Parathyroid adenoma (tissue), 2 donors: ENCODE data around the gene RUSF1.
"Not testable (repeated sequence)": the region's sequence is repeated elsewhere in the genome, so short reads cannot be mapped to it uniquely, and the experiment has no call there.

Experiments used
- H2AFZ ChIP-seq: fragments of 300-600 bp; sonication (generic); one replicate; pipeline ENCODE4 v1.7.0; 2017; ENCODE audit warnings: antibody characterized with exemption, mild to moderate bottlenecking
- H3K27ac ChIP-seq: fragments of 300-600 bp; sonication (generic); one replicate; pipeline ENCODE4 v1.7.0; 2017
- H3K27me3 ChIP-seq: fragments of 300-600 bp; sonication (generic); one replicate; pipeline ENCODE4 v1.7.0; 2017; ENCODE audit warnings: low read length; ENCODE audit not compliant: control insufficient read depth, insufficient read depth
- H3K36me3 ChIP-seq: fragments of 300-600 bp; sonication (generic); one replicate; pipeline ENCODE4 v1.7.0; 2017; ENCODE audit warnings: low read length; ENCODE audit not compliant: control insufficient read depth, insufficient read depth
- H3K4me1 ChIP-seq: fragments of 300-600 bp; sonication (generic); one replicate; pipeline ENCODE4 v1.7.0; 2017; ENCODE audit warnings: control low read depth
- H3K4me2 ChIP-seq: fragments of 300-600 bp; sonication (generic); one replicate; pipeline ENCODE4 v1.7.0; 2017; ENCODE audit warnings: low read length
- H3K4me3 ChIP-seq: fragments of 300-600 bp; sonication (generic); one replicate; pipeline ENCODE4 v1.7.0; 2017; ENCODE audit warnings: low read depth, low read length
- H3K79me2 ChIP-seq: fragments of 300-600 bp; sonication (generic); one replicate; pipeline ENCODE4 v1.7.0; 2017; ENCODE audit warnings: control low read depth
- H3K9ac ChIP-seq: fragments of 300-600 bp; sonication (generic); one replicate; pipeline ENCODE4 v1.7.0; 2017; ENCODE audit warnings: mild to moderate bottlenecking
- H3K9me3 ChIP-seq: fragments of 300-600 bp; sonication (generic); one replicate; pipeline ENCODE4 v1.7.0; 2017; ENCODE audit warnings: low read length; ENCODE audit not compliant: control insufficient read depth
- CTCF ChIP-seq: fragments of 300-600 bp; sonication (generic); IDR thresholded peaks from one replicate; pipeline ENCODE4 v1.7.0; 2017; ENCODE audit warnings: antibody characterized with exemption, mild to moderate bottlenecking
- donor health status: primary hyperparathyroidism.

RUSF1 gene

GRCh38 chr16:31508706-31509195, 560 bp upstream of the RUSF1 start:
- peak overlapping the region; percentile 84 for H3K27ac ChIP-seq
- no peaks in the 10 kb centered on the region for H3K36me3 ChIP-seq
- TF ChIP-seq CTCF: no peak
- H3K4me1 ChIP-seq: peaks cover 7% of the 10 kb centered on the region
- H3K9me3 ChIP-seq: no peaks in the 10 kb centered on the region
- peak overlapping the region; percentile 81 for H3K4me3 ChIP-seq
- H3K4me2 ChIP-seq: peak overlapping the region; percentile 70
- H3K79me2 ChIP-seq: peaks cover 6% of the 10 kb centered on the region
- no peaks in the 10 kb centered on the region for H3K27me3 ChIP-seq
- peak overlapping the region; percentile 79 for H3K9ac ChIP-seq
- peak overlapping the region; percentile 79 for H2AFZ ChIP-seq

GRCh38 chr16:31507617-31507928, 618 bp downstream of the RUSF1 start:
- peak overlapping the region; percentile 79 for H3K9ac ChIP-seq
- H3K36me3 ChIP-seq: no peaks in the 10 kb centered on the region
- H3K79me2 ChIP-seq: peaks cover 6% of the 10 kb centered on the region
- peak overlapping the region; percentile 81 for H3K4me3 ChIP-seq
- peak overlapping the region; percentile 79 for H2AFZ ChIP-seq
- no peaks in the 10 kb centered on the region for H3K27me3 ChIP-seq
- H3K27ac ChIP-seq: peak overlapping the region; percentile 84
- peaks cover 7% of the 10 kb centered on the region for H3K4me1 ChIP-seq
- no peaks in the 10 kb centered on the region for H3K9me3 ChIP-seq
- no peak for TF ChIP-seq CTCF
- H3K4me2 ChIP-seq: peak overlapping the region; percentile 89

GRCh38 chr16:31505483-31505882, 2.7 kb downstream of the RUSF1 start:
- peaks cover 7% of the 10 kb centered on the region for H3K4me1 ChIP-seq

GRCh38 chr16:31504159-31504558, 4.0 kb downstream of the RUSF1 start:
- TF ChIP-seq CTCF: no peak

More at GRCh38 chr16:31505483-31505882, 2.7 kb downstream of the RUSF1 start:
- H3K4me3 ChIP-seq: no peak overlapping the region
- H3K4me2 ChIP-seq: no peak overlapping the region
- H3K36me3 ChIP-seq: no peaks in the 10 kb centered on the region
- no peak for TF ChIP-seq CTCF
- no peak overlapping the region for H3K9ac ChIP-seq
- no peaks in the 10 kb centered on the region for H3K27me3 ChIP-seq
- no peaks in the 10 kb centered on the region for H3K9me3 ChIP-seq
- no peak overlapping the region for H2AFZ ChIP-seq
- H3K27ac ChIP-seq: no peak overlapping the region
- peaks cover 11% of the 10 kb centered on the region for H3K79me2 ChIP-seq

GRCh38 chr16:31503555-31503954, 4.6 kb downstream of the RUSF1 start:
- H3K27me3 ChIP-seq, H3K36me3 ChIP-seq: not testable (repeated sequence)

More at GRCh38 chr16:31504159-31504558, 4.0 kb downstream of the RUSF1 start:
- H3K27ac ChIP-seq: no peak overlapping the region
- peaks cover 19% of the 10 kb centered on the region for H3K79me2 ChIP-seq
- H3K4me2 ChIP-seq: no peak overlapping the region
- no peak overlapping the region for H3K9ac ChIP-seq
- H3K9me3 ChIP-seq: no peaks in the 10 kb centered on the region
- H3K36me3 ChIP-seq: no peaks in the 10 kb centered on the region
- H3K4me1 ChIP-seq: peaks cover 3% of the 10 kb centered on the region
- H3K27me3 ChIP-seq: no peaks in the 10 kb centered on the region
- H3K4me3 ChIP-seq: no peak overlapping the region
- no peak overlapping the region for H2AFZ ChIP-seq

More at GRCh38 chr16:31503555-31503954, 4.6 kb downstream of the RUSF1 start:
- not testable (repeated sequence) for H3K9me3 ChIP-seq, H2AFZ ChIP-seq, H3K27ac ChIP-seq, H3K9ac ChIP-seq, H3K4me2 ChIP-seq, H3K4me1 ChIP-seq, H3K4me3 ChIP-seq
- H3K79me2 ChIP-seq: peaks cover 22% of the 10 kb centered on the region
